ENCODE data around the gene B4GALT6. TPM values are rescaled to one million over a fixed set of nuclear protein-coding genes. Genes with fewer than 3 reads are reported as not detected.

B4GALT6 gene
- total RNA-seq, 1 donor from 2014 or later = 3.8 TPM

GRCh38 chr18:31578126-31578525 lies 106.3 kb downstream of the B4GALT6 start:
- ATAC-seq (ENCODE audit: low read depth) = no peak
- Mint-ChIP-seq H3K4me1 (no peaks in the 10 kb centered on the region), H3K4me3 (no peak overlapping the region), H3K36me3 (ENCODE audit: low read depth) (no peaks in the 10 kb centered on the region), H3K9me3 (no peaks in the 10 kb centered on the region), H3K27ac (no peak overlapping the region), H3K27me3 (no peaks in the 10 kb centered on the region)
- DNase-seq = no peak
- CTCF ChIA-PET = interaction anchor here (1.1 kb wide), 1 partner anchor 22 kb away, joined by 4 read pairs; no protein-coding TSS in a partner anchor
- POLR2A ChIA-PET = no interaction called here
- intact Hi-C loops (cut with micrococcal nuclease) = no loop called here
- no peak for TF ChIP-seq CTCF (IDR thresholded peaks at IDR 0.05)

GRCh38 chr18:31577195-31577594 lies 107.2 kb downstream of the B4GALT6 start:
- TF ChIP-seq CTCF (IDR thresholded peaks at IDR 0.05) = no peak
- DNase-seq = no peak
- Mint-ChIP-seq H3K36me3 (ENCODE audit: low read depth) (no peaks in the 10 kb centered on the region), H3K27ac (no peak overlapping the region), H3K4me1 (no peaks in the 10 kb centered on the region), H3K9me3 (no peaks in the 10 kb centered on the region), H3K27me3 (no peaks in the 10 kb centered on the region), H3K4me3 (no peak overlapping the region)
- ChIA-PET POLR2A (no interaction called here), CTCF (no interaction called here)
- intact Hi-C loops (cut with micrococcal nuclease) = no loop called here
- no peak for ATAC-seq (ENCODE audit: low read depth)

GRCh38 chr18:31576670-31577069 lies 107.7 kb downstream of the B4GALT6 start:
- H3K27me3 Mint-ChIP-seq = no peaks in the 10 kb centered on the region
- ATAC-seq (ENCODE audit: low read depth) (no peak), DNase-seq (no peak)
- CTCF ChIA-PET = no interaction called here
- H3K27ac Mint-ChIP-seq = no peak overlapping the region
- H3K9me3 Mint-ChIP-seq = no peaks in the 10 kb centered on the region
- no peak overlapping the region for H3K4me3 Mint-ChIP-seq
- POLR2A ChIA-PET = no interaction called here
- intact Hi-C loops (cut with micrococcal nuclease) = no loop called here
- no peak for TF ChIP-seq CTCF (IDR thresholded peaks at IDR 0.05)
- H3K36me3 Mint-ChIP-seq (ENCODE audit: low read depth) = no peaks in the 10 kb centered on the region
- no peaks in the 10 kb centered on the region for H3K4me1 Mint-ChIP-seq

- ChIA-PET POLR2A (no interaction called here), CTCF (no interaction called here)
- Mint-ChIP-seq H3K4me3 (no peak overlapping the region), H3K4me1 (no peaks in the 10 kb centered on the region), H3K9me3 (no peaks in the 10 kb centered on the region), H3K36me3 (ENCODE audit: low read depth) (no peaks in the 10 kb centered on the region), H3K27ac (no peak overlapping the region), H3K27me3 (no peaks in the 10 kb centered on the region)
- ATAC-seq (ENCODE audit: low read depth) (no peak), DNase-seq (no peak)
- no peak for TF ChIP-seq CTCF (IDR thresholded peaks at IDR 0.05)
- intact Hi-C loops (cut with micrococcal nuclease) = no loop called here
Observed at GRCh38 chr18:31575515-31576257, 108.7 kb downstream of the B4GALT6 start.

- ATAC-seq (ENCODE audit: low read depth) = no peak
- intact Hi-C loops (cut with micrococcal nuclease) = no loop called here
- Mint-ChIP-seq H3K36me3 (ENCODE audit: low read depth) (no peaks in the 10 kb centered on the region), H3K27ac (no peak overlapping the region), H3K27me3 (no peaks in the 10 kb centered on the region), H3K9me3 (no peaks in the 10 kb centered on the region), H3K4me3 (no peak overlapping the region), H3K4me1 (no peaks in the 10 kb centered on the region)
- ChIA-PET POLR2A (interaction anchor here (0.7 kb wide), 2 partner anchors 157 to 697 kb away, joined by 8 to 13 read pairs; no protein-coding TSS in a partner anchor), CTCF (interaction anchor here (1.5 kb wide), 1 partner anchor 10 kb away, joined by 8 read pairs; no protein-coding TSS in a partner anchor)
- no peak for DNase-seq
- no peak for TF ChIP-seq CTCF (IDR thresholded peaks at IDR 0.05)
Observed at GRCh38 chr18:31574359-31574758, 110.0 kb downstream of the B4GALT6 start.

Other genes with a start within 250 kb of the B4GALT6 start
- not detected in 2 replicates for gene DSG3, start 236.8 kb downstream of the B4GALT6 start, total RNA-seq
- gene DSG2, start 186.4 kb downstream of the B4GALT6 start, total RNA-seq = not detected in 2 replicates
- gene TTR, start 92.7 kb downstream of the B4GALT6 start, total RNA-seq = not detected in 2 replicates
- not detected in 2 replicates for gene SLC25A52, start 76.3 kb upstream of the B4GALT6 start, total RNA-seq

Measured in activated B cell treated with CpG ODN at 0.5 μM for 24 hours (primary cell).